ENCODE measurements around the gene OLA1.

The OLA1 gene

GRCh38 chr2:174121175-174121574 lies 127.2 kb downstream of the OLA1 start:
- no peak for DNase-seq (ENCODE audit: low read depth)

- DNase-seq (ENCODE audit: low read depth): peak; percentile 0
Measured at GRCh38 chr2:174120346-174120745, 128.0 kb downstream of the OLA1 start.

GRCh38 chr2:174117951-174118930 lies 130.1 kb downstream of the OLA1 start:
- DNase-seq (ENCODE audit: low read depth): no peak

DNA sequence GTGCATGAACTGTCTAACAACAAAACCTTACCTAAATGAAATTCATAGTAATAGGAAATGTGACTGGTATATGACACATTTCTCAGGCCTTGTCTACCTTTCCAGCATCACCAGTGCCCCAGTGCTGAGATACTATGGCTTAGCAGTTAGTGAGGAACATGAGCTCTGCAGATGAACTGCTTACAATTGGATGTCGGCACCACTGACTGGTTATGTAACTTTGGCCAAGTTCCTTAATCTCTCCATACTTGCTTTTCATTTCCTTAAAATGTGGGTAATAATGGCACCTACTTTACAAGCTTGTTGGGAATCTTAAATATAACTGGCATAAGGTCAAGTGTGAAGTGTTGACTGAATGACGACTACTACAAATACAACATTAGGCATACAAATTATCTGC lies 136.3 kb downstream of the OLA1 start:
- DNase-seq (ENCODE audit: low read depth): no peak

- DNase-seq (ENCODE audit: low read depth): no peak
Measured at GRCh38 chr2:174108579-174108978, 139.8 kb downstream of the OLA1 start.

GRCh38 chr2:174106736-174107135 lies 141.6 kb downstream of the OLA1 start:
- DNase-seq (ENCODE audit: low read depth): no peak

GRCh38 chr2:174094542-174094941 lies 153.8 kb downstream of the OLA1 start:
- DNase-seq (ENCODE audit: low read depth): no peak

DNA sequence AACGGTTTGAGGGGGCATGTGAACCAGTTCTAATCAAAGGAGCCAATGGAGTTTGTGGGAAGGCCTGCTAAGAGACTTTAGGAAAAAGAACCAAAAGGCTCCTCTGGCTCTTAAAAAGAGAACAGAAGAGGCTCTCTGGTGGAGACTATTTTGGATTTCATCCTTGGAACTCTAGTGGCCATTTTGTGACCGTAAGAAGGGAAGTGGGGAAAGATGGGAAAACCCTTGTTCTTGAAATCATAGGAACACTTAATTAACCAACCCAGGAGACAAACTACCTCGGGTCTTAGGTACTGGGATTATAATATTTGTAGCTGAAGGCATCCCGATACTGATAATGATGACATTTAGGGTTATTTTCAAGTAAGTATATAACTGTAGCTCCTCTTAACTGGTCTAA lies 157.9 kb downstream of the OLA1 start:
- DNase-seq (ENCODE audit: low read depth): no peak

- no peak for DNase-seq (ENCODE audit: low read depth)
Measured at GRCh38 chr2:174088706-174089460, 159.4 kb downstream of the OLA1 start.

- DNase-seq (ENCODE audit: low read depth): no peak
Measured at GRCh38 chr2:174086708-174087107, 161.6 kb downstream of the OLA1 start.

DNA sequence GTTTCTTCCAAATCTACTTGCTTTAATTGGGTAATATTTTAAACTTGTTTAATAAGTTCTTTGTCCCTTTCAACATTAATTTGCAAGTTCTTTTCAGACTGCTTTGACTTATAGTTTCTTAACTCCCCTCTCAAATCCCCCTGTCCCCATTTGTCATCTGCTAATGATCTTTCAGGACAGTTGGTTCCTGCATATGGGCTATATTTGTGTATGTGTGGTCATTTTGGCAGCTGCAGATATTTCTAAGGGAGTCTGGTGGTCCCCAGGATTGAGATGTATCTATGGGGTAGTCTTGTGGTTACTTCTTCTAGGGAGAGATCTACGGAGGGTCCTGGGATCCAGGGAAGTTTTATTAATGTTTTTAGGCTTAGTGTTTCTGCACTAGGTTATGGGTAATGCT lies 162.6 kb downstream of the OLA1 start:
- no peak for DNase-seq (ENCODE audit: low read depth)

DNA sequence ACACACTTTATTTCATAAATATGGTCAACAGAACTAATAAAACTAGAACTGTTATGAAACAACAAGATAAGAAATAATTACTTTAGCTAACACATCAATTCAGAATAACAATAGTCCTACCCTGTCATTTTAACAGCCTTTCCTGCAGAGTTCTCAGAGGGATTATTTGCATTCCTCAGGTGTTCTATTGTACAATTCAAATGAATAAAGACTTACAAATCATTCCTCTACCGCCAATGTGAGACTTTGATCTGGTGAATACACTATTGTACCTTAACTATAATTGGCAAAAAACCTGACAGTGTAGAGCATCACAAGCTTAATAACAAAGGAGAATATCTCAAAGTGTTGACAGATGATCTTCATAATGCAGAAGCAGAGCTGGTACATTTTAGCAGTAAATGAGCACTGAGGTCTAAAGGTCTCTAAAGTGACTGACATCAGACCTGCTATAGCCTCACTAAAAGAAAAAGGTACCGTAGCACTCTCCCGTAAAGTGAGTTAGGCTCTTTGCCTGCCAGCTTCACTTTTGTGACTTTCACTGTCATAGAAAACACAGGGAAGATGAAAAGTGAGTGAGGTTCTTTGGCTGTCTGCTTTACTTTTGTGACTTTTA lies 164.4 kb downstream of the OLA1 start:
- no peak for DNase-seq (ENCODE audit: low read depth)

GRCh38 chr2:174080672-174081121 lies 167.6 kb downstream of the OLA1 start:
- no peak for DNase-seq (ENCODE audit: low read depth)

DNA sequence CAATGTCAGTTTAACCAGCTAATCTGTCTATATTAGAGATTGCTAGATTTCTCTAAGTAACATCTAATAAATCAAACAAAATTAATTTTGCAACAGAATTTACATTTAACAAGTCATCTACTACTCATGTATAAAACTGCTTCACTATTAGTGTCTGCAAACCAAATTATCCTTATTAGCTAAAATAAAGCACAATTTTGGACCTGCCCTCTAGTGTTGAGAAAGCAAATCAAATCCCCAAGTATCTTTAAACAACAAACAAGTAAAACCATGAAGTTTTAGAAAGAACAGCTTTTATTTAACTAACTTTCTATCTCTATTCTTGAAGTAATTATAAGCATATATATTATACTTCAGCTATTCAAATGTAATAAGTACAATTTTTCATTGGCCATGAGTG lies 170.1 kb downstream of the OLA1 start:
- DNase-seq (ENCODE audit: low read depth): no peak

DNA sequence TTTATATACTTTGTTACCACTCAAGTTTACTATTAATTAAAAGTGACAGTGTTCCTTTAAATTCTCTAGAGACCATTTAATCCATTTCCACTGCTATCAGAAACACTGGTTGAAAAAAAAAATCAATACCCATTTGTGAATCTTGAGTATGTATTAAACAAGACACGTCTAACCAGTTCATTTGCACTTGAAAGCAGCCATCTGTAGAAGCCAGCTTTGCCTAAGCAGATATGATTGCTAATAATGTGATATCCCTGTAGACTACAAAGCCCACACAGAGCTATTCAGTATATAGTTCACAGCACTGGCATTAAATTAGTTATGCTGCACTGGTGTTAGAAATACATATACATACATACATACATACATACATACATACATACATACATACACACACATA lies 171.4 kb downstream of the OLA1 start:
- no peak for DNase-seq (ENCODE audit: low read depth)

DNA sequence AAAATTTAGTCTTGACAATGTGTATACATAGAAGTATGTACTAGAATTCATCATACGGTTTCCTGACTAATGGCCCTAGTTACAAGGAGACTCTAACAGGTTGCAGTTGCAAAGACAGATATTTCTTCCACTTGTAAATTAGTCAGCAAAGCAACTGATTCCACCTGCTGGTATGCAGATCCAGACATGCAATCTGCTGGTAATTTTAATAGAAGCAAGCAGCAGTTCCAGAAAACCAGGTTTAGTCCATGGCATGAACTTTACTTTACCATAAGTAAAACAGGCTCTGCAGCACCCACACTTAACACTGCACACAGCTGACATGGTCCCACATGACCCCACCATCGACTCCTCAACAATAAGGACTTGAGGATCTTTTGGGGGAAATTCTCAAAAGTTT lies 172.3 kb downstream of the OLA1 start:
- DNase-seq (ENCODE audit: low read depth): no peak

- no peak for DNase-seq (ENCODE audit: low read depth)
Measured at GRCh38 chr2:174074831-174075230, 173.5 kb downstream of the OLA1 start.

DNA sequence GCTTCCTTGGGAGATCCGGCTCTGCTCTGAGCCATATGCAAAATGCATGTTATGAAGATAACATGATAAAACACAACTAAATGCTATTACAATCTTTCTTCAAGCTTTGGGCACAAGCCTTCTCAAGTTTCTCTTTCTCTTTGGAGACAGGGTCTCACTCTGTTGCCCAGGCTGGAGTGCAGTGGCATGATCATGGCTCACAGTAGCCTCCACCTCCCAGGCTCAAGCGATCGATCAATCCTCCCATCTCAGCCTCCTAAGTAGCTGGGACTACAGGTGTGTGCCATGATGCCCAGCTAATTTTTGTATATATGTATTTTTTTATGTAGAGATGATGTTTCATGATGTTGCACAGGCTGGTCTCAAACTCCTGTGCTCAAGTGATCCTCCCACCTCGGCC lies 175.5 kb downstream of the OLA1 start:
- DNase-seq (ENCODE audit: low read depth): no peak

DNA sequence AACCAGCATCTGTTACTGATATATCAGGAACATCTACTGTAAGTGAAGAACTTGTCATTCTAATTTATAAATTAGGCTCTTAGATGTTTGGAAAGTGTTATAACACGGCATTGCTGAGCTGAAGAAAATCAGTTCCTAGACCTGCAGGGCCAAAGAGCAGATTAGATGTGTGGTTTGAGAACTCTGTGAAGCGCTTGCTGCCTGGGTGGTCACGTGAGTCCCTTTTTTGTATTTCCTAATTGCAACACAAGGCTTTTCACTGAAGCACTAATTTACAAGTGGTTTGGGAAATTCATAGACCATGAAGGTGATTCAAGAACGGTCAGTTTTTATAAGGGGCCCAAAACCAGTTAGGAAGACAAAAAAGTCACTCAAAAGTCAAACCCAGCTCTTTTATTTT lies 176.3 kb downstream of the OLA1 start:
- no peak for DNase-seq (ENCODE audit: low read depth)

- no peak for DNase-seq (ENCODE audit: low read depth)
Measured at GRCh38 chr2:174071321-174071720, 177.0 kb downstream of the OLA1 start.

DNA sequence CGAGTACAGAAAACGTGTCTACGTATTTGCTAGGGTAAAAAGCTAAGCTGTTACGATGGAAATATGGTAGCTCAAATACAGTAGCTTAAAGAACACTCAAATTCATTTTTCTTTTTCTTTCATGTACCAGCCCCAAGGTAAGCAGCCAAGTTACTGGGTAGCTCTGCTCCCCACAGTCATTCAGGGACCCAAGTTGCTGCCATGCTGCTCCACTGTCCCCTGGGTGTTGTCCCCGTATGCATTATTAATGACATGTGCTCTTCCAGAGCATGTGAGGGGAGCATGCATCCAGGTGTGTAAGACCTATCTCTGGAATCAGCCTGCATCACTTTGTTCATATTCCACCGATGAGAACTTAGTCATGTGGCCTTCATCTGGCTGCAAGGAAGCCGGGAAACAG lies 178.1 kb downstream of the OLA1 start:
- no peak for DNase-seq (ENCODE audit: low read depth)

DNA sequence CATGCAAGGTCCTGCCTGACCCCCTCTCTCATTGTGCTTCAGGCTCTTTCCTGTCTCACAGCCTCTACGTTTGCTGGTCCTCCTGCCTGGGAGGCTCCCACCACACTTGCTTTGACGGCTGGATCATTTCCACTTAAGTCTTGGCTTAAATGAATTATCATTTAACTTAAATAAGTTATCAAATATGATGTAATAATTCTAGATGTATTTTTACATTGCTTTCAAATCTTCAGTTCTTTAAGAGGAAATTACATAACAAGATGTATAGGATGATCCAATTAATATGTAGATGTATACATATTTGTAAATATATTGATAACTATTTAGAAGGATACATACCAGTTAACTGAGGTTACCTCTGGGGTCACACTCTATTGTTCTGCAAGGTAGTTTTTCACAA lies 180.5 kb downstream of the OLA1 start:
- DNase-seq (ENCODE audit: low read depth): no peak

GRCh38 chr2:174066871-174067270 lies 181.5 kb downstream of the OLA1 start:
- DNase-seq (ENCODE audit: low read depth): no peak
